ENCODE measurements around the gene MRPL36.

Gene MRPL36

GRCh38 chr5:1785984-1786383 lies 13.7 kb downstream of the MRPL36 start:
- Histone ChIP-seq H3K9me3 (ENCODE audit: insufficient read depth, low read depth, low read length) (peaks cover 2% of the 10 kb centered on the region), H3K79me2 (ENCODE audit: control insufficient read depth, insufficient read depth, low read length, poor library complexity) (no peaks in the 10 kb centered on the region), H3K27me3 (ENCODE audit: insufficient read depth, low read length) (peaks cover 2% of the 10 kb centered on the region), H4K12ac (ENCODE audit: low read depth, low read length) (no peak overlapping the region), H2BK120ac (ENCODE audit: insufficient read depth, low read length, poor library complexity) (no peak overlapping the region), H2AK5ac (ENCODE audit: low read length) (no peak overlapping the region), H3K18ac (ENCODE audit: low read length) (no peak overlapping the region), H2BK5ac (ENCODE audit: low read depth, low read length, poor library complexity) (no peak overlapping the region), H3K9ac (ENCODE audit: low read length) (no peak overlapping the region), H3K36me3 (ENCODE audit: control insufficient read depth in 1 of 2, insufficient read depth in 2 of 2, low read length in 2 of 2) (no peaks in the 10 kb centered on the region), H4K8ac (ENCODE audit: low read depth, low read length) (no peak overlapping the region), H3K27ac (ENCODE audit: low read depth, low read length) (no peak overlapping the region), H3K4ac (ENCODE audit: low read depth, low read length) (no peak overlapping the region), H2BK12ac (ENCODE audit: low read length) (no peak overlapping the region), H4K91ac (ENCODE audit: low read depth, low read length) (no peak overlapping the region), H3K79me1 (ENCODE audit: low read length) (no peaks in the 10 kb centered on the region), H3K23ac (ENCODE audit: low read length) (no peak overlapping the region), H3K4me2 (ENCODE audit: low read length) (no peak overlapping the region), H3K14ac (ENCODE audit: low read length) (no peak overlapping the region), H3K4me1 (ENCODE audit: control insufficient read depth in 1 of 2, insufficient read depth in 2 of 2, low read length in 2 of 2) (no peaks in the 10 kb centered on the region), H2AFZ (ENCODE audit: insufficient read depth, low read length, poor library complexity) (no peak overlapping the region), H3K4me3 (ENCODE audit: low read depth, low read length) (no peak overlapping the region)
- WGBS (ENCODE audit: extremely low coverage, insufficient coverage, insufficient read length): no CpG with 5 or more reads among the region's 13 CpGs
- DNase-seq: no peak

- H4K91ac ChIP-seq (ENCODE audit: low read depth, low read length): no peak overlapping the region
- no peak overlapping the region for H3K4ac ChIP-seq (ENCODE audit: low read depth, low read length)
- no peaks in the 10 kb centered on the region for H3K79me2 ChIP-seq (ENCODE audit: control insufficient read depth, insufficient read depth, low read length, poor library complexity)
- no peak overlapping the region for H2BK5ac ChIP-seq (ENCODE audit: low read depth, low read length, poor library complexity)
- no peaks in the 10 kb centered on the region for H3K79me1 ChIP-seq (ENCODE audit: low read length)
- no peak overlapping the region for H2AK5ac ChIP-seq (ENCODE audit: low read length)
- peaks cover 2% of the 10 kb centered on the region for H3K9me3 ChIP-seq (ENCODE audit: insufficient read depth, low read depth, low read length)
- H4K8ac ChIP-seq (ENCODE audit: low read depth, low read length): no peak overlapping the region
- H3K4me2 ChIP-seq (ENCODE audit: low read length): no peak overlapping the region
- H3K14ac ChIP-seq (ENCODE audit: low read length): no peak overlapping the region
- no peak for DNase-seq
- no peak overlapping the region for H3K9ac ChIP-seq (ENCODE audit: low read length)
- no peak overlapping the region for H4K12ac ChIP-seq (ENCODE audit: low read depth, low read length)
- H2AFZ ChIP-seq (ENCODE audit: insufficient read depth, low read length, poor library complexity): no peak overlapping the region
- H3K36me3 ChIP-seq (ENCODE audit: control insufficient read depth in 1 of 2, insufficient read depth in 2 of 2, low read length in 2 of 2): no peaks in the 10 kb centered on the region
- H3K18ac ChIP-seq (ENCODE audit: low read length): no peak overlapping the region
- peaks cover 2% of the 10 kb centered on the region for H3K27me3 ChIP-seq (ENCODE audit: insufficient read depth, low read length)
- WGBS (ENCODE audit: extremely low coverage, insufficient coverage, insufficient read length): no CpG with 5 or more reads among the region's 8 CpGs
- no peaks in the 10 kb centered on the region for H3K4me1 ChIP-seq (ENCODE audit: control insufficient read depth in 1 of 2, insufficient read depth in 2 of 2, low read length in 2 of 2)
- H3K27ac ChIP-seq (ENCODE audit: low read depth, low read length): no peak overlapping the region
- H3K23ac ChIP-seq (ENCODE audit: low read length): no peak overlapping the region
- no peak overlapping the region for H3K4me3 ChIP-seq (ENCODE audit: low read depth, low read length)
- no peak overlapping the region for H2BK12ac ChIP-seq (ENCODE audit: low read length)
- H2BK120ac ChIP-seq (ENCODE audit: insufficient read depth, low read length, poor library complexity): no peak overlapping the region
These were observed 14.6 kb downstream of the MRPL36 start for GRCh38 chr5:1785062-1785461.

- Histone ChIP-seq H3K23ac (ENCODE audit: low read length) (no peak overlapping the region), H3K79me1 (ENCODE audit: low read length) (no peaks in the 10 kb centered on the region), H2BK5ac (ENCODE audit: low read depth, low read length, poor library complexity) (no peak overlapping the region), H3K4me2 (ENCODE audit: low read length) (no peak overlapping the region), H2AFZ (ENCODE audit: insufficient read depth, low read length, poor library complexity) (no peak overlapping the region), H3K36me3 (ENCODE audit: control insufficient read depth in 1 of 2, insufficient read depth in 2 of 2, low read length in 2 of 2) (no peaks in the 10 kb centered on the region), H3K14ac (ENCODE audit: low read length) (no peak overlapping the region), H3K4ac (ENCODE audit: low read depth, low read length) (no peak overlapping the region), H3K27ac (ENCODE audit: low read depth, low read length) (no peak overlapping the region), H3K4me3 (ENCODE audit: low read depth, low read length) (no peak overlapping the region), H2BK12ac (ENCODE audit: low read length) (no peak overlapping the region), H2AK5ac (ENCODE audit: low read length) (no peak overlapping the region), H3K9me3 (ENCODE audit: insufficient read depth, low read depth, low read length) (peaks cover 2% of the 10 kb centered on the region), H3K27me3 (ENCODE audit: insufficient read depth, low read length) (peaks cover 2% of the 10 kb centered on the region), H3K18ac (ENCODE audit: low read length) (no peak overlapping the region), H4K12ac (ENCODE audit: low read depth, low read length) (no peak overlapping the region), H3K4me1 (ENCODE audit: control insufficient read depth in 1 of 2, insufficient read depth in 2 of 2, low read length in 2 of 2) (no peaks in the 10 kb centered on the region), H4K91ac (ENCODE audit: low read depth, low read length) (no peak overlapping the region), H2BK120ac (ENCODE audit: insufficient read depth, low read length, poor library complexity) (no peak overlapping the region), H3K79me2 (ENCODE audit: control insufficient read depth, insufficient read depth, low read length, poor library complexity) (no peaks in the 10 kb centered on the region), H3K9ac (ENCODE audit: low read length) (no peak overlapping the region), H4K8ac (ENCODE audit: low read depth, low read length) (no peak overlapping the region)
- no CpG with 5 or more reads among the region's 20 CpGs for WGBS (ENCODE audit: extremely low coverage, insufficient coverage, insufficient read length)
- no peak for DNase-seq
These were observed 15.2 kb downstream of the MRPL36 start for GRCh38 chr5:1784197-1785050.

GRCh38 chr5:1783216-1783554 lies 16.5 kb downstream of the MRPL36 start:
- Histone ChIP-seq H3K27me3 (ENCODE audit: insufficient read depth, low read length) (peaks cover 2% of the 10 kb centered on the region), H3K79me2 (ENCODE audit: control insufficient read depth, insufficient read depth, low read length, poor library complexity) (no peaks in the 10 kb centered on the region), H3K4me3 (ENCODE audit: low read depth, low read length) (no peak overlapping the region), H4K8ac (ENCODE audit: low read depth, low read length) (no peak overlapping the region), H2AK5ac (ENCODE audit: low read length) (no peak overlapping the region), H3K4me2 (ENCODE audit: low read length) (no peak overlapping the region), H2BK120ac (ENCODE audit: insufficient read depth, low read length, poor library complexity) (no peak overlapping the region), H3K18ac (ENCODE audit: low read length) (no peak overlapping the region), H3K9me3 (ENCODE audit: insufficient read depth, low read depth, low read length) (peaks cover 2% of the 10 kb centered on the region), H3K9ac (ENCODE audit: low read length) (no peak overlapping the region), H2AFZ (ENCODE audit: insufficient read depth, low read length, poor library complexity) (no peak overlapping the region), H2BK5ac (ENCODE audit: low read depth, low read length, poor library complexity) (no peak overlapping the region), H4K12ac (ENCODE audit: low read depth, low read length) (no peak overlapping the region), H3K14ac (ENCODE audit: low read length) (no peak overlapping the region), H3K4ac (ENCODE audit: low read depth, low read length) (no peak overlapping the region), H3K36me3 (ENCODE audit: control insufficient read depth in 1 of 2, insufficient read depth in 2 of 2, low read length in 2 of 2) (no peaks in the 10 kb centered on the region), H3K79me1 (ENCODE audit: low read length) (no peaks in the 10 kb centered on the region), H3K4me1 (ENCODE audit: control insufficient read depth in 1 of 2, insufficient read depth in 2 of 2, low read length in 2 of 2) (no peaks in the 10 kb centered on the region), H2BK12ac (ENCODE audit: low read length) (no peak overlapping the region), H3K27ac (ENCODE audit: low read depth, low read length) (no peak overlapping the region), H3K23ac (ENCODE audit: low read length) (no peak overlapping the region), H4K91ac (ENCODE audit: low read depth, low read length) (no peak overlapping the region)
- no peak for DNase-seq
- no CpG with 5 or more reads among the region's 11 CpGs for WGBS (ENCODE audit: extremely low coverage, insufficient coverage, insufficient read length)

All from trophoblast cell (in vitro differentiated cells and primary cell).